Panc1 (cell line): ENCODE data around the gene CLIP1.

ENCODE experiments used
- SIN3A ChIP-seq: IDR thresholded peaks from 2 replicates; pipeline ENCODE4 v1.6.1; 2012; ENCODE audit warnings: low read depth, mild to moderate bottlenecking, low read length, moderate library complexity, borderline replicate concordance; ENCODE audit not compliant: insufficient read depth
- TF ChIP-seq, protein P1 (sequence below): fragments of 450-650 bp; IDR thresholded peaks from 2 replicates; pipeline ENCODE4 v1.5.1; 2017; ENCODE audit warnings: mild to moderate bottlenecking

DNA sequence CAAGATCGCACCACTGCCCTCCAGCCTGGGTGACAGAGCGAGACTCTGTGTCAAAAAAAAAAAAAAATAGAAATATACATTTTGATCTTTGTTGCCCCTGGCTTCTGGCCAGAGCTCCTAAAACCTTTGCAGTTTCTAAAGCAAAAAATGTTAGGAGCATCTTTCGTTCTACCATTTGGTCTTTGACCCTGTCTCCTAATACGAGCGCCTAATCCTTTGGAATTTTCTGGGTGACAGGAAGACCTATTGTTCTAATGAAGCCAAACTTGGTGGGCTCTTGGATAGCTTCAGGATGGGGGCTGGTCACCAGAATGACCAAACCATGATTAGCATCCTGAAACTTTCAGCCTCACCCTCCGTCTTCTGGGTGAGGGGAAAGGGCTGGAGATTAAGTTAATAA lies 32.3 kb upstream of the CLIP1 start:
- TF ChIP-seq SIN3A: no peak
- TF ChIP-seq, protein P1, sequence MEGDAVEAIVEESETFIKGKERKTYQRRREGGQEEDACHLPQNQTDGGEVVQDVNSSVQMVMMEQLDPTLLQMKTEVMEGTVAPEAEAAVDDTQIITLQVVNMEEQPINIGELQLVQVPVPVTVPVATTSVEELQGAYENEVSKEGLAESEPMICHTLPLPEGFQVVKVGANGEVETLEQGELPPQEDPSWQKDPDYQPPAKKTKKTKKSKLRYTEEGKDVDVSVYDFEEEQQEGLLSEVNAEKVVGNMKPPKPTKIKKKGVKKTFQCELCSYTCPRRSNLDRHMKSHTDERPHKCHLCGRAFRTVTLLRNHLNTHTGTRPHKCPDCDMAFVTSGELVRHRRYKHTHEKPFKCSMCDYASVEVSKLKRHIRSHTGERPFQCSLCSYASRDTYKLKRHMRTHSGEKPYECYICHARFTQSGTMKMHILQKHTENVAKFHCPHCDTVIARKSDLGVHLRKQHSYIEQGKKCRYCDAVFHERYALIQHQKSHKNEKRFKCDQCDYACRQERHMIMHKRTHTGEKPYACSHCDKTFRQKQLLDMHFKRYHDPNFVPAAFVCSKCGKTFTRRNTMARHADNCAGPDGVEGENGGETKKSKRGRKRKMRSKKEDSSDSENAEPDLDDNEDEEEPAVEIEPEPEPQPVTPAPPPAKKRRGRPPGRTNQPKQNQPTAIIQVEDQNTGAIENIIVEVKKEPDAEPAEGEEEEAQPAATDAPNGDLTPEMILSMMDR: no peak
